HEK293T (cell line): ENCODE results near the gene MCIDAS.

ENCODE experiments used
- CTCF ChIA-PET: fragments of 350-600 bp; formaldehyde crosslinking; extraction: SDS; loops from one replicate; lab custom pipeline; 2021; ENCODE audit warnings: antibody characterized with exemption, inconsistent platforms; lab: Yijun Ruan, JAX
- POLR2A ChIA-PET: fragments of 350-600 bp; formaldehyde crosslinking; extraction: SDS; loops from one replicate; lab custom pipeline; 2020; ENCODE audit warnings: antibody characterized with exemption, inconsistent platforms; lab: Yijun Ruan, JAX
- DNase-seq: peaks from one replicate; pipeline ENCODE4 v3.0.0; 2012; ENCODE audit warnings: mixed read lengths; ENCODE audit errors: extremely low spot score
- ARNT ChIP-seq: fragments of 450-650 bp; IDR thresholded peaks from 2 replicates; pipeline ENCODE4 v1.6.1; 2017; ENCODE audit warnings: mild to moderate bottlenecking
- BHLHE40 ChIP-seq: fragments of 450-650 bp; IDR thresholded peaks from 2 replicates; pipeline ENCODE4 v1.6.1; 2016; ENCODE audit warnings: mild to moderate bottlenecking, moderate library complexity, borderline replicate concordance
- CTBP1 ChIP-seq: fragments of 450-650 bp; IDR thresholded peaks from 2 replicates; pipeline ENCODE4 v1.6.1; 2016; ENCODE audit warnings: borderline replicate concordance
- ELF4 ChIP-seq: fragments of 450-650 bp; IDR thresholded peaks from 2 replicates; pipeline ENCODE4 v1.6.1; 2017; ENCODE audit warnings: antibody characterized with exemption
- FOXA1 ChIP-seq: fragments of 450-650 bp; IDR thresholded peaks from 2 replicates; pipeline ENCODE4 v1.6.1; 2016; ENCODE audit warnings: mild to moderate bottlenecking
- FOXM1 ChIP-seq: fragments of 450-650 bp; IDR thresholded peaks from 2 replicates; pipeline ENCODE4 v1.6.1; 2017; ENCODE audit warnings: mild to moderate bottlenecking, borderline replicate concordance
- HDGF ChIP-seq: fragments of 450-650 bp; IDR thresholded peaks from 2 replicates; pipeline ENCODE4 v1.6.1; 2017; ENCODE audit warnings: antibody characterized with exemption, borderline replicate concordance
- L3MBTL2 ChIP-seq: fragments of 450-650 bp; conservative IDR thresholded peaks from 2 replicates; pipeline ENCODE4 v1.6.1; 2016; ENCODE audit warnings: mild to moderate bottlenecking
- LEF1 ChIP-seq: fragments of 450-650 bp; IDR thresholded peaks from 2 replicates; pipeline ENCODE4 v1.6.1; 2017; ENCODE audit warnings: mild to moderate bottlenecking, borderline replicate concordance
- NFRKB ChIP-seq: fragments of 450-650 bp; IDR thresholded peaks from 2 replicates; pipeline ENCODE4 v1.6.1; 2016; ENCODE audit warnings: mild to moderate bottlenecking, moderate library complexity
- SP1 ChIP-seq: fragments of 450-650 bp; IDR thresholded peaks from 2 replicates; pipeline ENCODE4 v1.6.1; 2017
- SUZ12 ChIP-seq: fragments of 450-650 bp; IDR thresholded peaks from 2 replicates; pipeline ENCODE4 v1.6.1; 2016; ENCODE audit warnings: mild to moderate bottlenecking
- TARDBP ChIP-seq: fragments of 450-650 bp; IDR thresholded peaks from 2 replicates; pipeline ENCODE4 v1.6.1; 2016
- ZNF384 ChIP-seq: fragments of 450-650 bp; IDR thresholded peaks from 2 replicates; pipeline ENCODE4 v1.6.1; 2016
- TF ChIP-seq, protein P1 (sequence below): fragments of 450-650 bp; IDR thresholded peaks from 2 replicates; pipeline ENCODE4 v1.6.1; 2016

Gene MCIDAS

DNA sequence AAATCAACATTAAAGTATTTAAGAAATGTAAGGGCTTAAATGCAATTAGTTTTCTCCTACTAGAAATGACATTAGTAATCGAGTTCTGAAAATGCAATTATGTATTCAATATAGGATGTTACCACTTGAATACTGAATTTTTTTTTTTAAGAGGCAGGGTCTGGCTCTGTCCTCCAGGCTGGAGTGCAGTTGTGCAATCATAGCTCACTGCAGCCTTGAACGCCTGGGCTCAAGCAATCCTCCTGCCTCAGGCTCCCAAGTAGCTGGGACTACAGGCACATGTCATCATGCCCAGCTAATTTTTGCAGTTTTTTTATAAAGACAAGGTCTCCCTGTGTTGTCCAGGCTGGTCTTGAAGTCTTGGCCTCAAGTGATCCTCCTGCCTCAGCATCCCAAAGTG, 55.6 kb downstream of the MCIDAS start:
- ChIA-PET CTCF (interaction anchor here (0.5 to 1.4 kb wide), 3 partner anchors 9 to 28 kb away, joined by 4 to 5 read pairs (median 4); no protein-coding TSS in a partner anchor), POLR2A (interaction anchor here (0.7 kb wide), 1 partner anchor 12 kb away, joined by 3 read pairs; the partner anchor contains the start of gene GPX8)
- no peak for DNase-seq
- TF ChIP-seq TARDBP, result no peak
- no peak for TF ChIP-seq BHLHE40
- TF ChIP-seq NFRKB, result no peak
- no peak for TF ChIP-seq ELF4
- no peak for TF ChIP-seq SUZ12
- TF ChIP-seq HDGF, result no peak
- no peak for TF ChIP-seq ZNF384
- no peak for TF ChIP-seq L3MBTL2
- no peak for TF ChIP-seq LEF1
- no peak for TF ChIP-seq FOXA1
- TF ChIP-seq ARNT, result no peak
- no peak for TF ChIP-seq FOXM1
- TF ChIP-seq, protein P1, sequence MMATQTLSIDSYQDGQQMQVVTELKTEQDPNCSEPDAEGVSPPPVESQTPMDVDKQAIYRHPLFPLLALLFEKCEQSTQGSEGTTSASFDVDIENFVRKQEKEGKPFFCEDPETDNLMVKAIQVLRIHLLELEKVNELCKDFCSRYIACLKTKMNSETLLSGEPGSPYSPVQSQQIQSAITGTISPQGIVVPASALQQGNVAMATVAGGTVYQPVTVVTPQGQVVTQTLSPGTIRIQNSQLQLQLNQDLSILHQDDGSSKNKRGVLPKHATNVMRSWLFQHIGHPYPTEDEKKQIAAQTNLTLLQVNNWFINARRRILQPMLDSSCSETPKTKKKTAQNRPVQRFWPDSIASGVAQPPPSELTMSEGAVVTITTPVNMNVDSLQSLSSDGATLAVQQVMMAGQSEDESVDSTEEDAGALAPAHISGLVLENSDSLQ, result no peak
- no peak for TF ChIP-seq CTBP1
- no peak for TF ChIP-seq SP1
